ENCODE results near the gene TP53I3.

GRCh38 chr2:24088821-24089359 is 4.3 kb upstream of the TP53I3 start:
- TF ChIP-seq, protein P1, sequence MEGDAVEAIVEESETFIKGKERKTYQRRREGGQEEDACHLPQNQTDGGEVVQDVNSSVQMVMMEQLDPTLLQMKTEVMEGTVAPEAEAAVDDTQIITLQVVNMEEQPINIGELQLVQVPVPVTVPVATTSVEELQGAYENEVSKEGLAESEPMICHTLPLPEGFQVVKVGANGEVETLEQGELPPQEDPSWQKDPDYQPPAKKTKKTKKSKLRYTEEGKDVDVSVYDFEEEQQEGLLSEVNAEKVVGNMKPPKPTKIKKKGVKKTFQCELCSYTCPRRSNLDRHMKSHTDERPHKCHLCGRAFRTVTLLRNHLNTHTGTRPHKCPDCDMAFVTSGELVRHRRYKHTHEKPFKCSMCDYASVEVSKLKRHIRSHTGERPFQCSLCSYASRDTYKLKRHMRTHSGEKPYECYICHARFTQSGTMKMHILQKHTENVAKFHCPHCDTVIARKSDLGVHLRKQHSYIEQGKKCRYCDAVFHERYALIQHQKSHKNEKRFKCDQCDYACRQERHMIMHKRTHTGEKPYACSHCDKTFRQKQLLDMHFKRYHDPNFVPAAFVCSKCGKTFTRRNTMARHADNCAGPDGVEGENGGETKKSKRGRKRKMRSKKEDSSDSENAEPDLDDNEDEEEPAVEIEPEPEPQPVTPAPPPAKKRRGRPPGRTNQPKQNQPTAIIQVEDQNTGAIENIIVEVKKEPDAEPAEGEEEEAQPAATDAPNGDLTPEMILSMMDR (IDR thresholded peaks at IDR 0.05): no peak
- TF ChIP-seq POLR2A (IDR thresholded peaks at IDR 0.05): no peak
- TF ChIP-seq EP300 (IDR thresholded peaks at IDR 0.05; ENCODE audit: low read depth): no peak
- no peak for TF ChIP-seq POLR2AphosphoS5 (IDR thresholded peaks at IDR 0.05)
